Central memory CD8-positive, alpha-beta T cell (primary cell): ENCODE measurements around the gene EZR.
"Not testable (repeated sequence)": the region's sequence is repeated elsewhere in the genome, so short reads cannot be mapped to it uniquely, and the experiment has no call there.

Experiments used
- ATAC-seq: fragments of 150-1000 bp; cut with Tn5 transposase; replicated peaks from 2 replicates; pipeline ENCODE4 v1.10.0; 2022; ENCODE audit warnings: mild to moderate bottlenecking, moderate FRiP score, moderate number of reproducible peaks; ENCODE audit not compliant: poor library complexity, severe bottlenecking; ENCODE audit errors: extremely low read depth
- DNase-seq, 2 donors: peaks; one replicate each; pipeline ENCODE4 v3.0.0; 2021; ENCODE audit warnings: low spot score in 2 of 2
- H3K27ac Mint-ChIP-seq: one replicate; pipeline ENCODE4 v1.8.0; 2022; ENCODE audit warnings: low read depth, mild to moderate bottlenecking, moderate library complexity, mixed read lengths
- H3K27me3 Mint-ChIP-seq: one replicate; pipeline ENCODE4 v1.8.0; 2022; ENCODE audit warnings: mixed read lengths
- H3K36me3 Mint-ChIP-seq: one replicate; pipeline ENCODE4 v1.8.0; 2022; ENCODE audit warnings: mild to moderate bottlenecking, moderate library complexity, mixed read lengths; ENCODE audit not compliant: insufficient read depth
- H3K4me1 Mint-ChIP-seq: one replicate; pipeline ENCODE4 v1.8.0; 2022; ENCODE audit warnings: mixed read lengths
- H3K4me3 Mint-ChIP-seq: one replicate; pipeline ENCODE4 v1.8.0; 2022; ENCODE audit warnings: mild to moderate bottlenecking, moderate library complexity, mixed read lengths
- H3K9me3 Mint-ChIP-seq: one replicate; pipeline ENCODE4 v1.8.0; 2022; ENCODE audit warnings: mixed read lengths

Gene EZR

GRCh38 chr6:158852312-158853071 is 33.3 kb upstream of the EZR start:
- Mint-ChIP-seq H3K27ac (no peak overlapping the region), H3K27me3 (no peaks in the 10 kb centered on the region), H3K4me3 (no peak overlapping the region), H3K4me1 (peaks cover 25% of the 10 kb centered on the region), H3K36me3 (peaks cover 9% of the 10 kb centered on the region), H3K9me3 (no peaks in the 10 kb centered on the region)
- ATAC-seq (peak; percentile 1), DNase-seq (no peak)

DNA sequence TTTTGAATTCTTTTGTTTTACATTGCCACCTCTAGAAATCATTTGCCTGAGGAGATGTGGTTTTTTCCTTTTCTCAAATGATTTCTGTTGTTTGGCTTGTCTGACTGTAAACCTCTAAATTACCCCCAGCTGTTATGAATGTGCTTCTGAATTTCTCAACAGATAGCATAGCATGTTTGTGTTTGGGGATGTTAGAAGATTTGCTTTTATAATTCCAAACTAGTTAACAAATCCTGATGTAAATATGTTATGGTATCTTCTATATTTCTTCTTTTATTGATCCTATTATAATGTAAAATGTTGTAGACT is 31.6 kb upstream of the EZR start:
- H3K4me3 Mint-ChIP-seq = peak overlapping the region; percentile 75
- ATAC-seq (no peak), DNase-seq (no peak)
- H3K9me3 Mint-ChIP-seq = no peaks in the 10 kb centered on the region
- H3K27ac Mint-ChIP-seq = peak overlapping the region; percentile 99
- peaks cover 21% of the 10 kb centered on the region for H3K4me1 Mint-ChIP-seq
- H3K36me3 Mint-ChIP-seq = peaks cover 9% of the 10 kb centered on the region
- no peaks in the 10 kb centered on the region for H3K27me3 Mint-ChIP-seq

DNA sequence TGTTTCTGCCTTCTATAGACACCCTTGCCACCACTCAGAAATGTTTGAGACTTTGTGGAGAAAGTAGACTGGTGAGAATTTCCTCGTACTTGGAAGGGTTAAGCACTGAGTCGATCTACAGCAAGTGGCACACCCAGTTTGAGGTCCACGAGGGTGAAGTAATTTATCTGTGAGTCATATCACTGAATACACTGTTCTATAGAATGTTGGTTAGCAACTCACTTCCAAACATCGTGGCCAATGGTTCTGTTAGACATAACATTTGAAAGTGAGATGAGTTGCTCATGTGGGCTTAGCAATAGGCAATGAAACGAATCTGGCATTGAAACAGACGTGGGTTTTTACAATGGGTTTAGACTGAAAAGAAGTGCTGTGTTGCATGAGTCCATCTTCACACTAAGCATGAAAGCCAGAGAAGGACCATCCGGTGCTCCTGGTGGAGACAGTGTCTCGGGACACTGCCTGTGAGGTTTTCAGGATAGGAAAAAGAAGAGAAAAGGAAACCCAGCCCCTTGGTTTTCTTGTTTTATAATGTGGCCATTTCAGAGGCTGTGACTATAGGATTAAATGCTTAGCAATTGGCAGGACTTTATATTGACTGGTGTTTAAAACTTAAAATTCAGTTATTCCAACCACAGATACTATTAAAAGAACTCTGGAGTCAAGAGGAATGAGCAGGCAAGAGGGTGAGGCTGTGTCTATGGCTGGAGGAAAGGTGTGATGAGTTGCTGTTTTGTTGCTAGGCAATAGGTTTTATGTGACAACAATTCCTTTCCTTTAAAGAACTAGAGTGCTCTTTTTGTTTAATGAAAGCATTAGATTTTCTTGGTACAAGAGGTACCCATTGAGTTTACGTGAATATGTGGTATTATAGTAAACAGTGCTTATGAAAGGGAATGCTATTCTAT is 31.0 kb upstream of the EZR start:
- peak overlapping the region; percentile 75 for H3K4me3 Mint-ChIP-seq
- ATAC-seq = peak; percentile 71
- H3K9me3 Mint-ChIP-seq = no peaks in the 10 kb centered on the region
- H3K27me3 Mint-ChIP-seq = no peaks in the 10 kb centered on the region
- peak; percentile 38 to 71 for DNase-seq
- peaks cover 7% of the 10 kb centered on the region for H3K36me3 Mint-ChIP-seq
- H3K27ac Mint-ChIP-seq = peak overlapping the region; percentile 99
- peaks cover 21% of the 10 kb centered on the region for H3K4me1 Mint-ChIP-seq

DNA sequence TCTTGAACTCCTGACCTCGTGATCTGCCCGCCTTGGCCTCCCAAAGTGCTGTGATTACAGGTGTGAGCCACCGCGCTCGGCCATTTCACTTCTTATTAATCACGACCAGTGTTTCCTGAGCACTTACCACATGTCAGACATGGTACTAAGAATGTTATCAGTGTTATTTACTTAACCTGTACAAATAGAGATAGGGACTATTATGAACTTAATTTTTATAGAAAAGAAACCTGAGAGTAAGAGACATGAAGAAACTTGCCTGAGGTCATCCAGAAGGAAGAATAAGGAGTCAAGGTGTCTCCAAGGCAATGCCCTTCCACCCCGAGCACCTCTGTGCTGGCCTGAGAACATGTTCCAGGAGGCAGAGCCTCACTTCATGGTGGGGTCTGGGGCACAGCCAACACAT is 29.3 kb upstream of the EZR start:
- H3K9me3 Mint-ChIP-seq = no peaks in the 10 kb centered on the region
- peak overlapping the region; percentile 28 for H3K4me3 Mint-ChIP-seq
- DNase-seq (no peak), ATAC-seq (no peak)
- no peaks in the 10 kb centered on the region for H3K27me3 Mint-ChIP-seq
- peaks cover 21% of the 10 kb centered on the region for H3K4me1 Mint-ChIP-seq
- H3K36me3 Mint-ChIP-seq = peaks cover 7% of the 10 kb centered on the region
- peak overlapping the region; percentile 99 for H3K27ac Mint-ChIP-seq

DNA sequence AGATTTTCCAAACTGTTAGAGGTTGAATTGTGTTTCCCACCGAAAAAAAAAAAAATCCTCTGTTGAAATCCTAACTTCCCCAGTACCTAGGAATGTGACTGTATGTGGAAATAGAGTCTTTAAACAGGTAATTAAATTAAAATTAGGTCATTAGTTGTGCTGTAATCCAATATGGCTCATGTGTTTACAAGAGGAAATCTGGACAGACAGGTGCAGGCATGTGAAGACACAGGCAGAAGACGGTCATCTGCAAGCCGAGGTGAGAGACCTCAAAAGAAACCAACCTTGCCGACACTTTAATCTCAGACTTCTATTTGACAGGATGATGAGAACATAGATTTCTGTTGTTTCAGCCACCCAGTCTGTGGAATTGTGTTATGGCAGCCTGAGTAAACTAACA is 28.6 kb upstream of the EZR start:
- H3K36me3 Mint-ChIP-seq = peaks cover 7% of the 10 kb centered on the region

DNA sequence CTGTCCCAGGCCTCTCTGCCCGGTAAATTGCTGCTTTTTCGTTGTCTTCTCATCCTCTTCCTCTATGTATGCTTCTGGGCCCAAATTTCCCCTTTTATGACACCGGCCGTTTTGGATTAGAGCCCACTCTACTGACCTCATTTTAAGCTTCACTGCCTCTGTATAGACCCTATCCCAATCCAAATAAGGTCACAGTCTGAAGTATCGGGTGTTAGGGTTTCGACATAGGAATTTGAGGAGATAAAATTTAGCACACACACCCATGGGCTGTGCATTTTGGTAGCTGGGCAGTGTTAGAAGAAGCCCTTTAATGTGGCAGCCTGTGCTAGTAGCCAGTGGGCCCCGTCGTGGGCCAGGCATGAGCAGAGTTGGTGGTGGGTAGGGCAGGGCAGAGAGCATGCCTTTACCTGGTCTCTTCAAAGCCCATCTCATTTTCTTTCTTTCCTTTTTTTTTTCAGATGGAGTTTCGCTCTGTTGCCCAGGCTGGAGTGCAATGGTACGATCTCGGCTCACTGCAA is 27.9 kb upstream of the EZR start:
- H3K27me3 Mint-ChIP-seq = no peaks in the 10 kb centered on the region
- H3K4me3 Mint-ChIP-seq = no peak overlapping the region
- no peaks in the 10 kb centered on the region for H3K9me3 Mint-ChIP-seq
- H3K4me1 Mint-ChIP-seq = peaks cover 21% of the 10 kb centered on the region
- ATAC-seq = no peak
- DNase-seq = no peak
- peaks cover 7% of the 10 kb centered on the region for H3K36me3 Mint-ChIP-seq
- H3K27ac Mint-ChIP-seq = peak overlapping the region; percentile 30

More for the DNA sequence above, 28.6 kb upstream of the EZR start:
- H3K9me3 Mint-ChIP-seq = no peaks in the 10 kb centered on the region
- H3K4me1 Mint-ChIP-seq = peaks cover 21% of the 10 kb centered on the region
- DNase-seq = no peak
- no peak for ATAC-seq
- H3K27ac Mint-ChIP-seq = peak overlapping the region; percentile 99
- no peaks in the 10 kb centered on the region for H3K27me3 Mint-ChIP-seq
- no peak overlapping the region for H3K4me3 Mint-ChIP-seq

DNA sequence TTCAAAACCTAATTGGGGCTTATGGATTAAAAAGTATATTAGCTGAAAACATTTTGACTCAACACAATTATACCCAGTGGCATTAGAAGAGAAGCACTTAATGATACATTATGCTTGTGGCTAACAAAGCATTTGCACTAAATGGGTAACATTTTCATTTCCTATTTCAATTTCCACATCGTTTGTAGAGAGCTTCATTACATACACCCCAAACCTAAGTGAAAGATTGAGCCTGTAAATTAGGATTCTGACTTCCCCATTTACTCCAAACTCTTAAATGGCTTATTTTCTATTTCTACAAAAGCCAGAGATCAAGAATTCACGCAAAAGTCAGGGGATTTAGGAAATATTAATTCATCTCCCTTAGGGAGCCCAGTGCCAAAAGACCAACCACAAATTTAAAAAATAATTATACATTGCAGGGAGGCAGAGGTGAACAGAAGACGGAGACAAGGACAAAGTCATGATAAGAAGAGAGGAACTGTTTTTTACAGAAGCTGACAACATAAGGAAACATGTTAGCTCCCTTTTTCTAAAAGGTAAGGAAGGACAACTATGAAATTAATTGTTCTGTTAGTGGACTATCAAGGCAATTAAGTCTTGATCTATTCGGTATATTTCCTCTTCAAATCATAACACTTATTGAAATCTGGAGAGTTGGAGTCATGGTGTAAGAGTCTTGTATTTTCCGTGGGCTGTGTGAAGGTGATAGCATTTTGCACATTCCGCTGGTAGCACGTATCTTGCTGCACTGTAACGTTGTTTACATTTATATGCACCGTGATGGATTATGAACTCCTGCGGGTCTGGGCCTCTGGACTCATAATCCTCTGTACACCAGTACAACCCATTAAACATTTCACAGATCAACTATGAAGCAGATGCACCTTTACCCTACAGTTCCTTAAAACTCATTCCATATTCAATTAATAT is 24.8 kb upstream of the EZR start:
- H3K27ac Mint-ChIP-seq = no peak overlapping the region
- H3K4me3 Mint-ChIP-seq = no peak overlapping the region
- H3K9me3 Mint-ChIP-seq = no peaks in the 10 kb centered on the region
- H3K4me1 Mint-ChIP-seq = peaks cover 9% of the 10 kb centered on the region
- ATAC-seq (no peak), DNase-seq (no peak)
- no peaks in the 10 kb centered on the region for H3K36me3 Mint-ChIP-seq
- no peaks in the 10 kb centered on the region for H3K27me3 Mint-ChIP-seq

- no peaks in the 10 kb centered on the region for H3K36me3 Mint-ChIP-seq
- peaks cover 4% of the 10 kb centered on the region for H3K4me1 Mint-ChIP-seq
- H3K27me3 Mint-ChIP-seq = no peaks in the 10 kb centered on the region
- H3K27ac Mint-ChIP-seq = no peak overlapping the region
- no peaks in the 10 kb centered on the region for H3K9me3 Mint-ChIP-seq
- ATAC-seq (no peak), DNase-seq (no peak)
- no peak overlapping the region for H3K4me3 Mint-ChIP-seq
These were observed 22.2 kb upstream of the EZR start for GRCh38 chr6:158841358-158841757.

GRCh38 chr6:158840465-158840864 is 21.3 kb upstream of the EZR start:
- Mint-ChIP-seq H3K27me3 (peaks cover 4% of the 10 kb centered on the region), H3K27ac (no peak overlapping the region), H3K4me3 (no peak overlapping the region), H3K36me3 (no peaks in the 10 kb centered on the region), H3K9me3 (no peaks in the 10 kb centered on the region), H3K4me1 (peaks cover 9% of the 10 kb centered on the region)
- no peak for DNase-seq
- no peak for ATAC-seq

GRCh38 chr6:158839796-158840195 is 20.6 kb upstream of the EZR start:
- Mint-ChIP-seq H3K4me1 (peaks cover 16% of the 10 kb centered on the region), H3K4me3 (no peak overlapping the region), H3K36me3 (no peaks in the 10 kb centered on the region), H3K27ac (no peak overlapping the region), H3K27me3 (peaks cover 10% of the 10 kb centered on the region), H3K9me3 (no peaks in the 10 kb centered on the region)
- DNase-seq = no peak
- ATAC-seq = no peak

DNA sequence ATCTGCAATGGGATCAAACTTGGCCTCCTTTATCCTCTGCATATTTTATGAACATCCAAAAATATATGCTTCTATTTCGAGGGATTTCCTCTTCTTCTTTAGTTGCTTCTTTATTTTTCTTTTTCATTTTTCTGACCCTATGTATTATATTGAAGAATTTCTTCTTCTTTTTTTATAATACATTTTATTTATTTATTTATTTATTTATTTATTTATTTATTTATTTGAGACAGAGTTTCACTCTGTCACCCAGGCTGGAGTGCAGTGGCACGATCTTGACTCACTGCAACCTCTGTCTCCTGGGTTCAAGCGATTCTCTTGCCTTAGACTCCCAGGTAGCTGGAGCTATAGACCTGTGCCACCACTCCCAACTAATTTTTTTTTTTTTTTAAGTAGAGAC is 19.6 kb upstream of the EZR start:
- H3K9me3 Mint-ChIP-seq, ATAC-seq, H3K4me3 Mint-ChIP-seq, DNase-seq, H3K27ac Mint-ChIP-seq, H3K36me3 Mint-ChIP-seq: not testable (repeated sequence)
- Mint-ChIP-seq H3K4me1 (peaks cover 17% of the 10 kb centered on the region), H3K27me3 (peaks cover 13% of the 10 kb centered on the region)
